Right lung (tissue), 10 donors: Measurements from ENCODE around the gene PPP4R3A. TPM values are rescaled to one million over a fixed set of nuclear protein-coding genes. Genes with fewer than 3 reads are reported as not detected.
"Not testable (repeated sequence)": the region's sequence is repeated elsewhere in the genome, so short reads cannot be mapped to it uniquely, and the experiment has no call there.

Experiments
- DNase-seq, 2 donors: peaks; one replicate each; pipeline ENCODE4 v3.0.0-alpha.2; 2013
- long read RNA-seq, 8 donors: transcript quantifications; one replicate each; lab custom pipeline, GENCODE V29; 2026
- polyA plus RNA-seq, 5 donors: library from polyadenylated mRNA; unstranded; fragments of 120-200 nt; gene quantifications; one replicate each; pipeline versions ENCODE4 v1.2.1 to v1.2.3, GENCODE V29; 2013; ENCODE audit warnings: inconsistent platforms in 1 of 5, low replicate concordance in 1 of 5; ENCODE audit not compliant: insufficient read length in 5 of 5, insufficient read depth in 1 of 5

PPP4R3A gene
- polyA plus RNA-seq = 100 to 1,000 TPM in 4 of 5 donors, 10 to 100 TPM in 1; 98.0 to 124 (median 116) TPM
- long read RNA-seq, donor 1, full-length matches to known transcripts = 6 of 6 reads
- long read RNA-seq, donor 1, partial matches to known transcripts = 0 of 6 reads
- long read RNA-seq, donor 1, other reads (novel, unspliced or antisense) = 0 of 6 reads
- long read RNA-seq, donor 2, full-length matches to known transcripts = 7 of 7 reads
- long read RNA-seq, donor 2, partial matches to known transcripts = 0 of 7 reads
- long read RNA-seq, donor 2, other reads (novel, unspliced or antisense) = 0 of 7 reads
- long read RNA-seq, donor 3, full-length matches to known transcripts = 8 of 8 reads
- long read RNA-seq, donor 3, partial matches to known transcripts = 0 of 8 reads
- long read RNA-seq, donor 3, other reads (novel, unspliced or antisense) = 0 of 8 reads
- long read RNA-seq, donor 4, partial matches to known transcripts = 0 of 2 reads
- long read RNA-seq, donor 4, other reads (novel, unspliced or antisense) = 0 of 2 reads
- long read RNA-seq, donor 5, full-length matches to known transcripts = 6 of 13 reads
- long read RNA-seq, donor 5, partial matches to known transcripts = 7 of 13 reads
- long read RNA-seq, donor 5, other reads (novel, unspliced or antisense) = 0 of 13 reads
- long read RNA-seq, donor 6, full-length matches to known transcripts = 12 of 12 reads
- long read RNA-seq, donor 6, partial matches to known transcripts = 0 of 12 reads
- long read RNA-seq, donor 6, other reads (novel, unspliced or antisense) = 0 of 12 reads
- long read RNA-seq, donor 7, full-length matches to known transcripts = 4 of 4 reads
- long read RNA-seq, donor 7, partial matches to known transcripts = 0 of 4 reads
- long read RNA-seq, donor 7, other reads (novel, unspliced or antisense) = 0 of 4 reads
- long read RNA-seq, donor 8, full-length matches to known transcripts = 4 of 4 reads
- long read RNA-seq, donor 8, partial matches to known transcripts = 0 of 4 reads
- long read RNA-seq, donor 8, other reads (novel, unspliced or antisense) = 0 of 4 reads

- peak; percentile 94 to 97 for DNase-seq
These were observed at the start of gene PPP4R3A for GRCh38 chr14:91510171-91511042. TSS of gene PPP4R3A (minus strand) at chr14:91510310. CDS start at chr14:91509647, 663 bp downstream.

DNA sequence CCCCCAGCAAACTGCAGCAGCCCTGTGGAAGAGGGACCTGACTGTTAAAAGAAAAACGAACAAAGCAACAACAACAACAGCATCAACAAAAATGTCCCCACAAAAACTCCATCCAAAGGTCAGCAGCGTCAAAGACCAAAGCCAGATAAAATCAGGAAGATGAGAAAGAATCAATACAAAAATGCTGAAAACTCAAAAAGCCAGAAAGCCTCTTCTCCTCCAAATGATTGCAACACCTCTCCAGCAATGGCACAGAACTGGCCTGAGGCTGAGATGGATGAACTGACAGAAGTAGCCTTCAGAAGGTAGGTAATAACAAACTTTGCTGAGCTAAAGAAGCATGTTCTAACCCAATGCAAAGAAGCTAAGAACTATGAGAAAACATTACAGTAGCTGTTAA, 45.4 kb upstream of the PPP4R3A start:
- DNase-seq = no peak

GRCh38 chr14:91554535-91555332, 44.6 kb upstream of the PPP4R3A start:
- DNase-seq = no peak

DNA sequence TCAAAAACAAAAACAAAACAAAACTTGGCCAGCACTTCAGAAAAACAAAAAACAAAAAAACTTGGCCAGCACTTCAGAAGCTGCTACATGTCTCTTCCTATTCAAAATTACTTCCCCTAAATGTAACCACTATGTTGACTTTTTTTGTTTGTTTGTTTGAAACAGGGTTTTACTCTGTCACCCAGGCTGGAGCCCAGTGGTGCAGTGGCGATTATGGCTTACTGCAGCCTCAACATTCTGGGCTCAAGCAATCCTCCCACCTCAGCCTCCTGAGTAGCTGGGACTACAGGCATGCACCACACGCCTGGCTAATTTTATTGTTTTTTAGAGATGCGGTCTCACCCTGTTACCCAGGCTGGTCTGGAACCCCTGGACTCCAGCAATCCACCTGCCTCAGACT, 38.0 kb upstream of the PPP4R3A start:
- DNase-seq = no peak

DNA sequence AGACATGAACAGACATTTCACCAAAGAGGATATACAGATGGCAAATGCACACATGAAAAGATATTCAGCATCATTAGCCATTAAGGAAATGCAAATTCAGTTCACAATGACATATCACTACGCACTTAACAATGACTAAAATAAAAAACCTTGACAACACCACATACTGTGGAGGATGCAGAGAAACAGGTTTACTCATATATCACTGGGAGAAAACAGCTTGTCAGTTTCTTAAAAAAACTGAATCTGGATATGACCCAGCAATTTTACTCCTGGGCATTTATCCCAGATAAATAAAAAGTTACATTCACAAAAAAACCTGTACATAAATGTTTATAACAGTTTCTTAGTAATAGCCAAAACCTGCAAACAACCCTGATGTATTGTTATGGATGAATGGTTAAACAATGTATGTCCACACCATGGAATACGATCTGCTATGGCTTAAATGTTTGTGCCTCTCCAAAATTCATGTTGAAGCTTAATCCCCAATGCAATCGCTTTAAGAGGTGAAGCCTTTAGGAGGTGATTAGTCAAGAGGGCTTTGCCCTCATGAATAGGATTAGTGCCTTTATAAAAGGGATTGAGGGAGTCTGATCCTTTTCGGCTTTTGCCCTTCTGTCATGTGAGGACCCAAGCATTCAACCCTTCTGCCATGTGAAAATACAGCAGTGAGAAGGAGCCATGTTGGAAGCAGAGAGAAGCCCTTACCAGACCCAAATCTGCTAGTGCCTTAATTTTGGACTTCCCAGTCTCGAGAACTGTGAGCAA, 36.0 kb upstream of the PPP4R3A start:
- DNase-seq = no peak

DNA sequence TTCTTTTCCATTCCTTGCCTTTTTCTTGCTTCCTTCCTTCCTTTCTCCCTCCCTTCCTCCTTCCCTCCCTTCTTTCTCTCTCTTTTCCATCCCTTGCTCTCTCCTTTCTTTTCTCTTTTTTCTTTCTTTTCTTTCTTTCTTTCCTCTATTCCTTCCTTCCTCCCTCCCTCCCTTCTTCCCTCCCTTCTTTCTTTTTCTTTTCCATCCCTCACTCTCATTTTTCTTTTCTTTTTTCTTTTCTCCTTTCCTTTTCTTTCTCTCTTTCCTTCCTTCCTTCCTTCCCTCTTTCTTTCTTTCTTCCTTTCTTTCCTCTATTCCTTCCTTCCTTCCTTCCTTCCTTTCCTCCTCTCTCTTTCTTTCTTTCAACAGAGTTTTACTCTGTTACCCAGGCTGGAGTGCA, 35.1 kb upstream of the PPP4R3A start:
- no peak for DNase-seq

GRCh38 chr14:91536327-91536726, 26.2 kb upstream of the PPP4R3A start:
- DNase-seq = no peak

- not testable (repeated sequence) for DNase-seq
These were observed 23.9 kb upstream of the PPP4R3A start for GRCh38 chr14:91534059-91534458.

DNA sequence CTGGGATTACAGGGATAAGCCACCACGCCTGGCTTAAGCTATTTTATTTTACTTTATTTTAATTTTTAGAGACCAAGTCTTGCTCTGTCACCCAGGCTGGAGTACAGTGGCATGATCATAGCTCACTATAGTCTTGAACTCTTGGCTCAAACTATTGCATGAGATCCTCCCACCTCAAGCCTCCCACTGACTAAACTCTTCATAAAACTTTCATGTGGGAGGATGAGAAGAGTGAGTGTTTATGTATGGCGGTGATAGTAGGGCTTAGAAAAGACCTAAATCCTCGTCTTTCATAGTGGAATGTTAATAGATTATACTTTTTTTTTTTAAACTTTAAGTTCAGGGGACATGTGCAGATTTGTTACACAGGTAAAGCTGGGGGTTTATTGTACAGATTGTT, 23.5 kb upstream of the PPP4R3A start:
- DNase-seq = no peak

DNA sequence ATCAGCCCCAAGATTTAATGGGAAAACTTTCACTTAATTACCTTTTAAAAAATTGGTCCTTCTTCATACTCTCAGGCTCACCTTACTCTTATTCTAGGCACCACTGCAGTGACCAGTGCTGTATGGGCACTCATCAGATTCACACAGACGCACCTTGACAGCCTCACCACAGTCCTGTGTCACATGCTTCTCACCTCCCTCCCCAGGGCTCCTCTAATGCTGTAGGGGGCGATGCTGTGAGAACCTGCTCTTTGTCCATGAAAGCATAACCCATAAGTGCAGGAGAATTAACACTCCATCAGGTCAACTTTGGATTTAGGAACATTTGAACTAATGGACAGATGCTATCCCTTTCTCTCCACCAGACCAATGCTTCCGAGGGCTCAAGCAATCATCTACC, 13.9 kb upstream of the PPP4R3A start:
- no peak for DNase-seq

DNA sequence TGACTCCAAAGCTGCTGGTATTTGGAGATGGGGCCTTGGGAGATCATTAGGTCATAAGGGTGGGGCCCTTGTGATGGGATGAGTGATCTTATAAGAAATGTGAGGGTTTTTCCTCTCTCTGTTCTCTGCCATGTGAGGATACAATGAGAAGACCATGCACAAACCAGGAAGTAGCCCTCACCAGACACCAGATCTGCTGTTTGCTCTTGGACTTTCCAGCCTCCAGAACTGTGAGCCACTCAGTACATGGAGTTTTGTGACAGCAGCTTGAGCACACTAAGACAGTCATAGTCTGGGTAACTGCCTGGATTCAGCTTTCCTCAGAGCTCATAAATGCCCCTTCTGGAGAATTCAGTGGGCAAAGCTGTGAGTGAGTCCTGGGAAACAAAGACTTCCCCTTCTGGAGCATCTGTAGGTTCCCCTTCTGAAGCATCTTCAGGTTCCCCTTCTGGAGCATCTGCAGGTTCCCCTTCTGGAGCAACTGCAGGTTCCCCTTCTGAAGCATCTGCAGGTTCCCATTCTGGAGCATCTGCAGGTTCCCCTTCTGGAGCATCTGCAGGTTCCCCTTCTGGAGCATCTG, 11.0 kb upstream of the PPP4R3A start:
- DNase-seq = no peak

- DNase-seq = no peak
These were observed 10.0 kb upstream of the PPP4R3A start for GRCh38 chr14:91520138-91520537.

- no peak for DNase-seq
These were observed 9.3 kb upstream of the PPP4R3A start for GRCh38 chr14:91519239-91520036.

DNA sequence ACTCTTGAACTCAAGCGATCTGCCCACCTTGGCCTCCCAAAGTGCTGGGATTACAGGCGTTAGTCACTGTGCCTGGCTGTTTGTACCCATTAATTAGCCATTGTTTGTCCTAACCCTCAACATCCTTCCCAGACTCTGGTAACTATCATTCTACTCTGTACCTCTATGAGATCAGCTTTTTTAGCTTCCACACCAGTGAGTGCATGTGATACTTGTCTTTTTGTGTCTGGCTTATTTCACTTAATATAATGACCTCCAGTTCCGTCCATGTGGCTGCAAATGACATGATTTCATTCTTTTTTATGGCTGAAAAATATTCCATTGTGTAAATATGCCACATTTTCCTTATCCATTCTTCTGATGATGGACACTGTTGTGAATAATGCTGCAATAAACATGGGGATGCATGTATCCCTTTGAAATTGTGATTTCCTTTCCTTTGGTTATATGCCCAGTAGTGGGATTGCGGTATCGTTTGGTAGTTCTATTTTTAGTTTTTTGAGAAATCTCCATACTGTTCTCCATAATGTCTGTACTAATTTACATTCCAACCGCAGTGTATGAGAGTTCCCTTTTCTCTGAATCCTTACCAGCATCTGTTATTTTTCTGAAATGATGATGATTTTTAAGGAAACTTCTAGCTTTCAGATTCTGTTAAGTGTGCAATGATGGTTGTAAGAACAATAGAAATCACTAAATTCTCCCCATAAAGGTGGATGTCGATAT, 6.7 kb upstream of the PPP4R3A start:
- DNase-seq = no peak

- DNase-seq = no peak
These were observed 5.9 kb upstream of the PPP4R3A start for GRCh38 chr14:91515979-91516378.

- no peak for DNase-seq
These were observed 903 bp upstream of the PPP4R3A start for GRCh38 chr14:91511043-91511383.

DNA sequence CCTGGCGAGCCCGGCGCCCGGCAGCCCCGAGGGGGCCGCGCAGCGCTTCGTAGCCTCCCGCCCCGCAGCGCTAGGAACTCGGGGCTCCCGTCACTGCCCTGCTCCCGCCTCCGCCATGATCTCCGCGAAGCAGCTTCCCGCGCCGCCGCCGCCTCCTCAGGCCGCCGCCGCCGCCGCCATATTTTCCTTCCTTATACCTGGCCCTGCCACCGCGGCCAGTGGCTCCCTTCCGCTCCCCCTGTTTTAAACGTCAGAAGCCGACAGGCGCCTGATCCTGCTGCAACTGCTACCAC, 286 bp downstream of the PPP4R3A start:
- DNase-seq = no peak
